GM21423 (cell line): ENCODE results near the gene SCP2.
"Not testable (repeated sequence)": the region's sequence is repeated elsewhere in the genome, so short reads cannot be mapped to it uniquely, and the experiment has no call there.

Experiments
- ATAC-seq: cut with Tn5 transposase; IDR thresholded peaks from one replicate; pipeline ENCODE4 v1.9.1; 2021; ENCODE audit warnings: mild to moderate bottlenecking, moderate library complexity; ENCODE audit not compliant: unreplicated experiment

Gene SCP2

GRCh38 chr1:52916241-52916975 is 10.7 kb upstream of the SCP2 start:
- no peak for ATAC-seq

DNA sequence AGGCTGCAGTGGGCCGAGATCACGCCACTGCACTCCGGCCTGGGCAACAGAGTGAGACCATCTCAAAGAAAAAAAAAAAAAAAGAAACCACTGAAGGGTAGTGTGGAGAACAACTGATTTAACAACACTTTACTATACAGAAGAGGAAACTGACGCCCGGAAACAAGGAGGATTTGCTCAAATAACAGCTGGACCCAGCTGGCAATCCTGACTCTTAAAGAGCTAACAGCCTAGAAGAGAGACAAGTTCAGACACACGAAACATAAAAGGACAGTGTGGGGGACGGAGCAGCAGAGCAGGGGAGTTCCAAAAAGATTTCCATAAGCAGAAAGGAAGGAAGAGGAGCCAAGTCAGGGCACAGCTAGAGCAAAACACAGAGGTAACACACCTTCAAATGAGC is 9.9 kb upstream of the SCP2 start:
- ATAC-seq = no peak

DNA sequence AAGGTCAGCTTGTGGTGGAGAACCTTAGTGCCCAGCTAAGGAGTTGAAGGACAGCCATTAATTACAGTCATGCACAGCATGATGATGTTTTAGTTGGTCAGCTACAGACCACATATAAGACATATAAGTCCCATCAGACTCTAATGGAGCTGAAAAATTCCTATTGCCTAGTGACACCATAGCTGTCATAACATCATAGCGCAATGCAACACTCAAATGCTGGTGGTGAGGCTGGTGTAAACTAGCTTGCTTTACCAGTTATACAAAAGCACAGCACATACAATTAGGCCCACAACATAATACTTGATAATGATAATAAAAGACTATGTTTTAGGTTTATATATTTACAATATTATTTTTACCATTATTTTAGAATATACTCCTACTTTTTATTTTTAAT is 9.5 kb upstream of the SCP2 start:
- ATAC-seq = no peak

GRCh38 chr1:52918201-52918600 is 8.9 kb upstream of the SCP2 start:
- ATAC-seq = no peak

- ATAC-seq = no peak
Measured at GRCh38 chr1:52919051-52919722, 7.9 kb upstream of the SCP2 start.

DNA sequence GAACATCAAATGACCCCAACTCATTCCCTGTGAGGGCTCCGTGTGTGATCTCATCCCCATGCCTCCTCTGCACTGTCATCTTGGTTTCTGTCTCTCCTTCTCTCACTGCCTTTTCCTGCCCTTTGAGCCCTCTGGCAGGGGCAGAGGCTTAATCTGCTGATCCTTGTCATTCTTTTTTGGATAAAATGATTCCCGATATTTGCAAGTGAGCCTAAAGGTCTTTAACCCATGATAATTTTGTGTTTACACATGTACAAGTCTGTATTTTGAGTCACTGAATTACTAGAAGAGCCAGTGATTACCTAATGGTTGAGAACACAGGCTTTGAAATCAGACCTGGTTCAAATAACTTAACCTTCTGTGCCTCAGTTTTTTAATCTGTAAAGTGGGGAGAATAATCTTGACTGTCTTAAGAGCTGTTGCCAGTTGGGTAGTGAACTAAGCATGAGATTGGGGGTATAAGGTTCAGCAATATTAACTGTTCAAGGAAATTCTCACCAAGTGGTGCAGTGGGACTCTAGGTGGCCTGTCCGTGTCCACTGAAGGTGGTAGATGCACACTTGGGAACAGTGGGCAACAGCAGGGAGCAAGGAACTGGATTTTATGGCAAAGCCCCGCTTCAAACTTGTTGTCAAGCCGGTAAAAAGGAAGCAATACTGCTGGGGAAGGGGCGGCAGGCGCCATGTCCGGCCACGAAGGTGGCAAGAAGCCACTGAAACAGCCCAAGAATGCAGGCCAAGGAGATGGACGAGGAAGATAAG is 7.2 kb upstream of the SCP2 start:
- ATAC-seq = no peak

GRCh38 chr1:52920791-52921291 is 6.2 kb upstream of the SCP2 start:
- ATAC-seq = no peak

- no peak for ATAC-seq
Measured at GRCh38 chr1:52925571-52926005, 1.5 kb upstream of the SCP2 start.

- ATAC-seq = no peak
Measured at GRCh38 chr1:52926864-52927211, 238 bp upstream of the SCP2 start.

GRCh38 chr1:52928015-52928404 is 934 bp downstream of the SCP2 start:
- no peak for ATAC-seq

- no peak for ATAC-seq
Measured at GRCh38 chr1:52929019-52929418, 1.9 kb downstream of the SCP2 start.

DNA sequence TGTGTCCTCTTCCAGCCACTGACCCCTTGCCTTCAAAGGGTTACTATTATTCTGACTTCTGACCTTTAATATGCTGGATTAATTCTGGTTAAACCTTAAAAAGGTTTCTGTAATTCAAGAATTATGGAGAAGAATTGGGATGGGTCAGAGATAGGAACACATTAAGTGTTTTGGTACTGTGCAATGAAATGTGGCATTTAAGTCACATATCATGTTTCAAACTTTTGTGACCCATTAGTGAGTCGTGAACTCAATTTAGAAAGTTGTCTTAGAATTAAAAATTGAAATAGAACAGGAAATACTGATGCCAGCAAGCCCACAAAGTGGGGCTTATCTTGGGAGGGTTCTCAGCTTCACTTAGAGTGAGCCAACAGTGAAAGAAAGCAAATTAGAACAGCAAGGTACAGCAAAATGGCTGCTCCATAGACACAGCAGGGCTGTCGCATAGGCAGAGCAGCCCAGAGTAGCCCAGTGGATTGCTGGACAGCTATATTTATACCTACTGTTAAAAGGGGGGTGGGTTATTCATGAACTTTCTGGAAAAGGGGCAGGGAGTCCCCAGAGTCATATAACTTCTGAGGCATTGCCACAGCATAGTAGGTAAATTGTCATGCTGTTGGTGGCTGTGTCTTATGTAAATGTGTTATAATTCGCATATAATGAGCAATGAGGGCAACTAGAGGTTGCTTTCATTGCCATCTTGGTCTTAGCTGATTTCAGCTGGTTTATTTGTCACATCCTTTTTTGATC is 10.5 kb downstream of the SCP2 start:
- no peak for ATAC-seq

DNA sequence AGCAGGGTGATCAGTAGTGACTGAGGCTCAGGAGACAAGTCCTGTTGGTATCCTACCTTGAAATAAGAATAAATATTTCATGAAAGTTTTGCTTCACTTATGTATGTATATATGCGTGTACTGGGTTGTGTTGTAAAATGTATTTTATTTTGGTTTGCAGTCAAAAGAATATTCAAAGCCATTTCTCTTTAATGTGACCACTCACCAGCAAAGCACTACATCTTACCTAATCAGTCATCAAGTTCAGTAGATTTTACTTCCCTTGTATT is 11.0 kb downstream of the SCP2 start:
- ATAC-seq = no peak

- no peak for ATAC-seq
Measured at GRCh38 chr1:52943876-52944416, 16.9 kb downstream of the SCP2 start.

DNA sequence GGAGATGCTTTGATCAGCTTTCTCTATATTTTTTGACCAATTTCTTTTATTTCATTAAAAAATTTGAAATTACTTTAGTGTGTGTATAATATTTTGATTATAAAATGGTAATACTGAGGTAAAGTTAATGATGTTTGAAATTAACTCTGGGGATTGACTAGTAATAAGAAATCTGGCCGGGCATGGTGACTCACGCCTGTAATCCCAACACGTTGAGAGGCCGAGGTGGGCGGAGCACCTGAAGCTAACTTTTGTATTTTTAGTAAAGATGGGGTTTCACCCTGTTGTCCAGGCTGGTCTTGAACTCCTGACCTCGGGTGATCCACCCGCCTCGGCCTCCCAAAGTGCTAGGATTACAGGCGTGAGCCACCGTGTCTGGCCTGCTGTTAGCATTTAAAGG is 17.5 kb downstream of the SCP2 start:
- ATAC-seq = no peak

- ATAC-seq = no peak
Measured at GRCh38 chr1:52947490-52947889, 20.4 kb downstream of the SCP2 start.

DNA sequence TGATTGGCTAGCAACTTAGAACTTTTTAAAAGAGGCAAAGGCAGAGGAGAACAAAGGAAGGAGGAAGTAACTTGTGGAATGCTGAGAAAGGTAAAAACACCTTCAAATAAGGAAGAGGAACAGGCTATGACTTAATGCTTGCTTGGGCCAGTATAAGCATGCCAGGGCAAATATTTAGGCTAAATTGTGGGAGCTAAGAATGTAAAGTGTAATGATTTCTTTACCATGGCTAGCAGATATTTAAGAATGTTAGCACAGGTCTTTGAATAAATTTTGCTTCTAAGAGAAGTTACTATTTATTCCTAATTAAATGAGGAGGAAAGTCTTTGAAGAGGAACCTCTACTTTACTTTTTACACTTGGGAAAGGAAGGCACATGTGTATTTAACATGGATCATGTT is 22.5 kb downstream of the SCP2 start:
- ATAC-seq = not testable (repeated sequence)

- ATAC-seq = no peak
Measured at GRCh38 chr1:52952112-52952511, 25.0 kb downstream of the SCP2 start.

DNA sequence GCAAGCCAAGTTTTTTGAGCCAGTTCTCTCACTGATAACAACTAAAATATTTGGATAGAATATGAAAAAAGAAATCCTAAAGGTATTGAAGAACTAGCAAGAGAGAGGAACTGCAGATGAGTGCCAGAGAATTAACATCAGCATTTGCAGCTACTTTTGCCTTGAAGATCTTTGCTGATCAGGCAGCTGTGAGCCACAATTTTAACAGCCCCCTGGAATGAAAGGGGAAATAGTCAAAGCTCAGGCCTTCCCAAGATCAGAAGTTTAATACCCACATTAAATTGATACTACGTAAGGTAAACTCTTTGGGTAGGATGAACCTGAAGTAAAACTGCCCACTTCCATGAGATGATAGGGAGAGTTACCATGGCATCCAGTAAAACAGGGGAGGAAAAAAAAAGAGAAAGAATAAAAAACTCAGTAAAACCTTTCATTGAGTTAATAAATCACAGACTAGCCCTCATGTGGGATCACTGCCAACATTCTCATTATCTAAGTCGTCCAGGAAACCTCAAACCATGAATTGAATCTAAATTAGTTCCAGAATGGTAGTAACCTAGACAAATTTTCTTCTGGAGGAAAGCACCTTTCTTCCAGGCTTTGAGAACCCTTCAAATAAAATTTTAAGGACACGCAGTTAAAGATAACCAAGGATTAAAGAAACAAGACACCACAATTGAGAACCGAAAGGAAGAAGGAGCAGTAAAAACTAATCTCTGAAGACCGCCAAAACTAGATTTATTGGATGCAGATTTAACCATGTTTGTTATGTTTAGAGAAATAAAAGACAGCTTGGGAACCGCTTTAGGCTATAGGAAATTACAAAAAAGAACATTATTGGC is 28.3 kb downstream of the SCP2 start:
- ATAC-seq = no peak

- no peak for ATAC-seq
Measured at GRCh38 chr1:52963101-52963500, 36.0 kb downstream of the SCP2 start.
